ENCODE measurements around the gene NPAS3.

DNA sequence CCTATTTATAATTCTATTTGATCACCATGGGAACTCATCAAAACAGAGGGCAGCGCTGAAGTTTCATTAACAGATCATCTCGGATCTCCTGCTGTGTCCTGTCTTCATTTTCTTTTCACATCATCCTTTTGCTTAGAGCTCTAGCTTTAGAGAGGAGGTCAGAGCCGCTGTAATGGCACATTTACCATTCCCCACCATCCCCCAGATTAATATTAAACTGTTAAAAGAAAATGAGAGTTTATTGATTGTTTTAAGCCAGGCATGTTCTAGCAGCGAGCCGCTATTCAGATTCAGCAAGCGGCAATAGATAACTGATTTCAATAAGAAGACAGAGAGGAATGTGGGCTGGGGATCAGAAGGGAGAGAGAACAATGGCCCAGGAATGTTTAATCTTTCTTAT, 703.4 kb downstream of the NPAS3 start:
- no peak for TF ChIP-seq EZH2 (IDR thresholded peaks at IDR 0.05; ENCODE audit: borderline replicate concordance, low read depth, low read length, poor library complexity, severe bottlenecking)
- TF ChIP-seq, protein P1, sequence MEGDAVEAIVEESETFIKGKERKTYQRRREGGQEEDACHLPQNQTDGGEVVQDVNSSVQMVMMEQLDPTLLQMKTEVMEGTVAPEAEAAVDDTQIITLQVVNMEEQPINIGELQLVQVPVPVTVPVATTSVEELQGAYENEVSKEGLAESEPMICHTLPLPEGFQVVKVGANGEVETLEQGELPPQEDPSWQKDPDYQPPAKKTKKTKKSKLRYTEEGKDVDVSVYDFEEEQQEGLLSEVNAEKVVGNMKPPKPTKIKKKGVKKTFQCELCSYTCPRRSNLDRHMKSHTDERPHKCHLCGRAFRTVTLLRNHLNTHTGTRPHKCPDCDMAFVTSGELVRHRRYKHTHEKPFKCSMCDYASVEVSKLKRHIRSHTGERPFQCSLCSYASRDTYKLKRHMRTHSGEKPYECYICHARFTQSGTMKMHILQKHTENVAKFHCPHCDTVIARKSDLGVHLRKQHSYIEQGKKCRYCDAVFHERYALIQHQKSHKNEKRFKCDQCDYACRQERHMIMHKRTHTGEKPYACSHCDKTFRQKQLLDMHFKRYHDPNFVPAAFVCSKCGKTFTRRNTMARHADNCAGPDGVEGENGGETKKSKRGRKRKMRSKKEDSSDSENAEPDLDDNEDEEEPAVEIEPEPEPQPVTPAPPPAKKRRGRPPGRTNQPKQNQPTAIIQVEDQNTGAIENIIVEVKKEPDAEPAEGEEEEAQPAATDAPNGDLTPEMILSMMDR (conservative IDR thresholded peaks at IDR 0.05; ENCODE audit: low read depth, low read length): no peak
